ENCODE data around the gene EFL1.
"Not testable (repeated sequence)": the region's sequence is repeated elsewhere in the genome, so short reads cannot be mapped to it uniquely, and the experiment has no call there.

Gene EFL1

DNA sequence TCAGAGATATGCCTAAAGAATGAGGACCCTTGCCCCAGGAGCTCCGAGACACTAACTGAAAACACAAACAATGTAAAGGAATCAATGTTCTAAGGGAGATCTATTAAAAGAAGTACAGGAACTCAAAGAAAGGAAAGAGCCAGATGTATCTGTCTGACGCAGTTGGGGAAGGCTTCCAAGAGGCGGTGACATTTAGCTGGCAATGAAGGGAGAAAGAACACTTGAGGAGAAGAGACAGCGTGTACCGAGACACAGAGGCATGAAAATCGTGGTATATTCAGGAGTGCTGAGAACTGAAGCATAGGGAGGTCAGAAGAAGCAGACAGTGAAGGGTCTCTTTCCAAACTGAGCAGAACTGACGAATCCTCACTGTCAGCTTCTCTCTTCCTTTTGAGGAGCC is 66.7 kb downstream of the EFL1 start:
- FAIRE-seq: not testable (repeated sequence)

DNA sequence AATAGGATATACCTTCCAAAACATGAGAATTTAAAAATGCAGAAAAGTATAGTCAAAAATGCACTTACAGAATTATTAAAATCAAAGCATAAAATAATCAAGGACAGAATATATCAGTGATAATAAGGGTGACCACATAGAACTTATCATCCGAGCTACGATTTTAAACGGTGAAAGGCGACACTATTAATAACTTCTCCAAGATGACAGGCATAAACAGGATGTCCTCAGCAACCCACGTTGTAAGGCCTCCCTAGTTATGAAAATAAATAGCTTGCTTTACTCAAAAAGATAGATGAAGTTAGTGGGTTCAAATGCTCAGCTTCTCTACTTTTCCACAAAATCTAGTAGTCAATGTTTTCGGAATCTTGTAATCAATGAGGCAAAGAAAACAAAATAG is 68.0 kb downstream of the EFL1 start:
- not testable (repeated sequence) for FAIRE-seq

DNA sequence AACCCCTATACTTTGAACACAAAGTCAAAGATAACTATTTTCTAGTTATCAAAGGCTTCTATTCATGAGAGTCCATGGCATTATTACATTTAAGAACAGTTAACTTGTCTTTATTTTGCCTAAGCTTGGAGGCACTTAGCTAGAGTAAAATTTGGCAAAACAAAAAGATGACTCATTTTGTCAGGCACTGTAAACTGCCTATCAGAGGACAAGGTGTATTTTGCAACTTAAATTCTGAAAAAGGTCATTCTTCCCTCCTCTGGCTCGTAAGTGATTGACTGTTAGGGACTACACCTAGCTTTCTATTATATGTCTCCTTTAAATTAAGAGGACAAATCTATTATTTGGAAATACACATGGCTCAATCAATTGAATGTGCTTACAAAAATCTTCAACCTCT is 69.1 kb downstream of the EFL1 start:
- FAIRE-seq: not testable (repeated sequence)

DNA sequence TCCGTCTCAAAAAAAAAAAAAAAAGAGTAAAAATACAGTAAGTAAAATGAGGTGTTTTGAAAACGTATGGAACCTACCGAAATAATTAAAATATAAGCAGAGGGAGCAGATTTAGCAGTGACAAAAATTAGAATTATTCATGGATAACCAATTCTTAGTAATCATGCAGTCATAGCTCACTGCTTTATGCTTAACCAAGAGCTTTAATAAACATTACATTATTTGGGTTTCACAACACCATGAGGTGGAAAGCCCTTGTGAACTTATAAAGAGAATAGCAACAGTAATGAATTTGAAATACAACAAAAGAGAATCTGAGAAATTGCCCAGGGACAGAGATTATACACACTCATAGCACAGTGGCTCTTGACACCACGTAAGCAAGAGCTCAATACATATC is 70.1 kb downstream of the EFL1 start:
- not testable (repeated sequence) for FAIRE-seq

DNA sequence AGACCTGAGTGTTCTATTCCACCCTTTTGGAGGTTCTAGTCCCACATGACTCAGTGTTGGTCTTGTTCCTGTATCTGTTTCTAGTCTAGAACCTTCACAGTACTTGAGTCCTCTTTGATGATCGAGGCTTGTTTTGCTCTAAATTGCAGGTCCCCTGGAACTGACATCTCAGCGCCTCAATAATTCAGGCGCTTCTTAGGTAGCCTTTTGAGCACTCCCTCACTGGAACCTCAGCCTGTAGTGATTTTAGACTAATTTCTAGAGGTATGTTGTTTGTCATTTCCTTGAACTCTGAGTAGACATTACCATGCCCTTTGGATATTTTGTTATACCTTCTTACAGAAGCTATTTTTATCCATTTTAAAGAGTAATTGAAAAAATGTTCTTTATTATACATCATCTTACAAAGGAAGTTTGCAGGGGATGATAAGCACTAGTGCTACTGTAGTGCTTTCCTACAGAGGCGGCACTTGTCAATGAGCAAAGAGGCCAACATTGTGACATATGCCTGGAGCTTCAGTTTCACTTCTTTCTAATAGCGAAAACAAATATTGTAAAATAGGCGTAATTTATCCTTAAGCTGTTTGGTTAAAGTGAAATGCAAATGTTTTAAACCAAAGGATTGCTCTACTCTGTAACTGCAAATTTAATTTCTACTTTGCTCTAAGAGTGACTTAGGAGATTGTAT is 75.7 kb downstream of the EFL1 start:
- no peak for FAIRE-seq

DNA sequence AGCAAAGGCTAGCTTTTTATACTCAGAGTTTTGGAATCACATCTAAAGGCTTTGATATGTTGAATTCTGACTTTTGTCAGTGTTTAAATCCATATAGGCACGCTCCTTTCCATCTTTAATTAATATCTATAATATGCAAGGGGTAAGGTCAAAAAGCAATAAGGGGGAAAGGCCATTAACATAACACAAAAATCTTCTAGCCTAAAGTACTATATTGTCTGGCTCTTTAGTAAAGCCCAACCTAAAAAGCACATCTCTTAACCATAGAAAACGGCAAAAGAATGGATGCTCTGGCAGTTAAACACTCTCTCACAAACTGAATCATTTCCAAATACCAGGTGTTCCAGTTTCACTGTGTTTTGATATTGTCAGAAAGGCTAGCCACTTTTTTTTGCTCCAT is 76.4 kb downstream of the EFL1 start:
- FAIRE-seq: no peak

DNA sequence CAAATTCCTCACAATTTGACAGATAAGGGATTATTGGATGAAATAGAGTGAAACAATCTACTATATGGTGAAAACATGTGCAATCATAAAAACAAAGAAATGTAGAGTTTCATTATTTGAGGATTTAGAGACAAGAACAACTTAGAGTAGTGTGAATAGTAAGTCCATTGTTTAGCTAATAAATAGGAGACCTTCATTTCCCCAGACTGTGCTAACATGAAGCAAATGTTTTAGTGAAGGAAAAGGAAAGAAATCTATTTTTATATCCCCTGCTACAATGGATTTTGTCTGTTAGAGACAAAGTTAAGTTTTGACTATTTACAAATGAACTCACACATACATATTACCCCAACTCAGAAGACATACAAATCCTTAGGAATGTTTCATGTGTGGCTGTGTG is 77.8 kb downstream of the EFL1 start:
- no peak for FAIRE-seq

DNA sequence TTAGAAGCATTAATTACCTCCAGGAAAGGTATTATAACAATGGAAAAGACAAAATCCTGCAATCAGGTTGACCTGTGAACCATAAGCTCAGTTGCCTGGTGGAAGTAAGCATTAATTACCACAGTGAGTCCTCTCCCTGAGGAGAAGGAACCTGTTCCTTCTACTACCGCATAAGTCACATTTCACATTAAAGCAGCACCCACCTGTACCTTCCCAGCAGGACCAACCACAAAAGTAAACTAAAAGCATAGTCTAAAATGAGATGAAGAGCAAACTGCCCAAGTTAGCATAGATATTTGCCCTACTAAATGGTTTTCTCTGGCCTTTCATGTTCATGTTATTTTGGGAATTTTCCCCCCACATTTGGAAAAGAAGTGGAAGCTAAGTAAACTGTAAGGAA is 78.2 kb downstream of the EFL1 start:
- FAIRE-seq: no peak

DNA sequence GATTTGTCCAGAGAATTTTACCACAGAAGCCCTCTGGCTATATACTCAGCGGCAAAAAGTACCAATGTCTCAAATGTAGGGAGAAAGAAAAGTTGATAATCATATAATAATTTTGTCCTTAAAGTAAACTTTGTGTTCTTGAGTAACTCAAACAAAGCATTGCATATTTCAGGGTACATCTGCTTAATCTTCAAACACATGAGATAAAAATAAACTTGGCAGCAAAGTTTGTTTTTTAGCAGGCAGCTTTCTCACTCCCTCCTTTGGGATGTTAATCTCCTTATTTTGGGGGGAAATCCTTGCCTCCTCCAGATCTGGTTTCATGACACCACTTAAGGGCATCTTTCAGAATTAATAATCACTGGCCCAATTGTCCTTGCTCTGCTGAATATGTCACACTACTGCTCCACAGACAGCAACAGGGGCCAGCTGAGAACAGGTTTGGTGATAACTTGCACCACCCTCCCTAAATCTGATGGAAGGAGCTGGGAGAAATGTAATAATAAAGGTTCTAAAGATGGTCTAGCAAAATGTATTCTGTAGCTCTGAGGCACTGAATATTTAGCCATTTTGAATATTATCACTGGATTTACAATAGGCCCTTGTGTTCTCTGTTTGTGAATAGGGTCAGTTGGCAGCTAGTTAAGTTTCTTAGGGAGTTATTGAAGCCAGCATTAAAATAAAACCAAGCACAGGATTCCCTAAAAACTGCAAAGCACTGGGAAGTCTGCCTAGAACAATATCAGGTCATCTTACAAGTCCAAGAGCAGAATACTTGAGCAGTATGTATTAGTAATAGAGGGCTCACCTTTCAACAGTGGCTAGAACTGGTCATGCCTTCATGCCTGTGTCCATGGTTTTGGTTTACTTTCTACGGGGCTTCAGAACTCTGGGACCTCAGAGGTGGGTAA is 79.2 kb downstream of the EFL1 start:
- FAIRE-seq: no peak

DNA sequence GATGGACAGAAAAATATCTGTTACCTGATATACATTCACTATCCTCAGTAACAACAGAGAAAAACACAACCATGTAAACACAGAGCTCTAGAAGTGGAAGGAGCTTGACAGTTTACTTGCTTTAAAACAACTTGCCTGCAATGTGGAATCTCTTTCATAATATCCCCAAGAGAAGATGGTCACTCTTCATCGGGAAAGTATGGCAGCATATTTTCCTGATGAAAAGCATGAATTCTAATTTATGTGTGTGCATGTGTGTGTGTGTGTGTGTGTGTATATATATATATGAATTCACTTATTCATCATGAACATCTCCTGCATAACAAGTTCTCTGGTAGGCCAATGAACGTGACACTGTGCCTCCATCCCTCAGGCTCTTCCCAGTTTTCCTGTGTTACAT is 81.2 kb downstream of the EFL1 start:
- FAIRE-seq: no peak

DNA sequence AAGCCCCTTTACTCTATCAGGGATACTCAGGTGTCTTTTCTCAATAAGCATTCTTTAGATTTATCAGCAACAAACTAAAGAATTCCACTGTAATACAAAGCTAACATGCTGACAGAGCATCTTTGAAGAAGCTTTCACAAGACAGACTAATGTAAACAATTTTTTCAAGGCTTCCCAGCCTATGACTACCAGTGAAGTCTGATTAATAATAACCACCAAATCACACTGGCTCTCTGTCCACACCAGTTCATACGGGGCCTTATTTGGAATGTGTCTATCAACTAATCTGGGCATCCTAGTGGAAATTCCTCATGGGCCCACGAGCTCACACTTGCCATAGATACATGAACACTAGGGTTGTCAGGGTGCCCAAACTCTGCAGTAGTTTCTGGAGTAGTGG is 84.5 kb downstream of the EFL1 start:
- no peak for FAIRE-seq

DNA sequence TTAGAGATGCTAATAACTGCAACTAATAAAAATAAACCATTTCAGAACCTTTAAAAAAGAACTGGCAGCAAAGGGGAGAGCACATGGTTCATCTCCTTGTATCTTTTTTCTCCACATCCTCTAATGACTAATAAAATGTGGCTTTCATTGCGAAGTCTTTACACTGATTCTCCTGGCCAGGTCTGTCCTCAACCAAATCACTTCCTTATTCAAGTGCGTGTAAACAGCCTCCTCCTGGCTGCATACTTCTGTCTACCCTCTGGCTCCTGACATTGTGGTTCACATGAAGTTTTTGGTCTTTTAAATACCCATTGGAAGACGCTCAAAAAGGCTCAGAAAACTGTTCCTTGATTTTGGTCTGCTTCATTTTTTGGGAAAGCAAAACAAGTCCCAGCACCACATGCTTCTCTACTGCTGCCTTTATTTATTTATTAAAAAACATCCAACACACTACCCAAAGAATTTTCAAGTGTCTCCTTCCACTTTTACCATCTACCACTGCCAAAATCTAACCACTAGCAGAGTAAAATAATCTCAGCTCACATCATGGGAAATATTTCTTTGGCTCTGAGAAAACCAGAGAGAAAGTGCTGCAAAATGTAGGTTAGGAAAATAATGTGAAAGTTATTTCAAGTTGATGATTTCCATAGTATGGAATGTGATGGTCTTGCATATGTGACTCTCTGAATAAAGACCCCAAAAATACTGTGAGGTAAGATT is 85.1 kb downstream of the EFL1 start:
- no peak for FAIRE-seq

DNA sequence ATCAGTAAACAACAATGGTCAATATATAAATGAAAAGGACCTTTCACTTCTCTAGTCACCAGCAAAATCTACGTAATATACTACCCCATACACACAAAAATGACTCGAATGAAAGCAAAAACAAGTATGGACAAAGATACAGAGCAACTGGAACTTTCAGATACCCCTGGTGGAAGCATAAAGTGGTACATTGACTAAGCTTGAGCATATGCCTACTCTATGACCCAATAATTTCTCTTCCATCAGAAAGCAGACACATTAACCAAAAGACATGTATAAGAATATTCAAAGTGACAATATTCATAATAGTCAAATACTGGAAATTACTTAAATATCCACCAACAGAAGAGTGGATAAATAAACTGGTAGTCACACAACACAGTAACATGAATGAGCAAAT is 86.0 kb downstream of the EFL1 start:
- FAIRE-seq: no peak

DNA sequence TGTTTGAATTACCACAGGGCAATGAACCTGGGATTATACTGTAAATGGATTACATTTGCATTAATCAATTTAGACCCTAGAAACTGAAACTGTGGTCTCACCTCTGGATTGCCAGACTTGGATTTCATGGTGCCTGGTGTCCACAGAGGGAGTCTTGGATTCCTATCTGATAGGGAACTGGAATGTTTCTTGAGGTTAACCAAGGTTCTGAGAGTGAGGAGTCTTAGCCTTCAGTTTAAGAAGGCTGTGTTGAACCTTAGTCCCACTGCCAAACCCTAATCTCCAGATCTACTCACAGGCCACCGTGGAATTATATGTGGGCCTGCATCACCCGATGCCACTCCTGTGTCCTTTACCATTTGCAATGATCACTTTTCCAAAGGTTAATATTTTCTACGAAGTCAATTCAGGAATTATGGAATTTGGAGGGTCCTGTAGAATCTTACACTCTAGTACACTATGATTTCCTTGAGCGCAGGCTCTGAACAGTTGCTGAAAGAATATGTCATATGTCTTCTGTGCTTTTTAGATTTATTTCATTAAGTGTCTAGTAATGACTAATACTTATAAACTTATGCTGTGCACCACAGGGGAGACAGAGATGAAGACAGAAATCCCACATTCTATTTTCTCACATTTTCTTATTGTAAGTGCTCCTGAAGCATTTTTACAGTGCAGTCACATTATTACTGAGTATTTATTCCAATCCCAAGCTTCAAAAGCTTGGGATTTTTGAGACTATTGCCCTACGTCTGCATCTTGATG is 87.9 kb downstream of the EFL1 start:
- no peak for FAIRE-seq

DNA sequence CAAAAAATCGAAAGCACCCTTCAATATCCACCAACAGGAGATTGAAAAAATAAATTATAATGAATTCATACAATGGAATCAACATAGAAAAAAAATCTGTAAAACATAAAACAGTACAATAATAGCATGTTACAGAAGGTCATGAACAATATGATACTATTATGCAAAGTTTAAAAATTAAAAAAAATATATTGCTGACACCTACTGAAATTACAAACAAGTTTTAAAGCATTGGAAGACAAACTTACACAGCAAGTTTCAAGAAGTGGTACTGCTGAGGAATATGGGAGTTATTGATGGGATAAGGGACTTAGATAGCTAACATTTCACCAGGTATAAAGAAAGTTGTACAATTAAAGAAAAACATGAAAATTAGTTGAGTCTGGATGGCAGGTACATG is 89.4 kb downstream of the EFL1 start:
- FAIRE-seq: no peak

DNA sequence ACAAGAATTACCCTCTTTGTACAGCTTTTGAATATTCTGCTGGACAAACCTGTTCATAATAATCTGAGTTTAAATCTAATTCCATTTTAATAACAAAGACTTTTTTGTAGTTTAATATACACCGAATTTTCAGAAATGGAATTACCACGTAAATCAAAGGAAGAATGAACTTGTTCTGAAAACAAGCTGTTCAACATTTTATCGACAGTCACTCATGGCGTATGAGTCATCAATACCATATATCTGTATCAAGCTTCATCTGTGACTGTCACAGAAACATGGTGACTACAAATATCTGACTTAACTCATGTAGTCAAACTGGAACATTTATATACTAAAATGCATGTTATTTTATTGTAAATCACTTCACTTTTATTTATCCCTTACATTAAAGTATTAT is 90.0 kb downstream of the EFL1 start:
- no peak for FAIRE-seq

DNA sequence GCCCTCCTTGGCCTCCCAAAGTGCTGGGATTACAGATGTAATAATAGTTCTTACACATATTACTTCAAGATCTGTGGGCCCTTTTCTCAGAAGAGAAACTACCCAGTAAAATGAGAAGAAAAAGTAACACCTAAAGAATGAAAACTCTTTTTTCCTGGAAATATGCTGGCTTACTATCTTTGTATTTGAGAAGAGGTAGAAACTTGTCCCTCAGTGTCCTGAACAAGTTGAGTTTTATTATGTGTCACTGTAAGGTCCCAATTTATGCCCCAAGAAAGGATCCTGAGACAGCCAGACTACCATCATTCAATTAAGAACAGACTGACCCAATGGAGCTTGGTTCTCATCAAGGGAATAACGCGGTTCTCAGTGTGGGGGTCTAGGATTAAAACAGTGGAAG is 93.8 kb downstream of the EFL1 start:
- FAIRE-seq: no peak

DNA sequence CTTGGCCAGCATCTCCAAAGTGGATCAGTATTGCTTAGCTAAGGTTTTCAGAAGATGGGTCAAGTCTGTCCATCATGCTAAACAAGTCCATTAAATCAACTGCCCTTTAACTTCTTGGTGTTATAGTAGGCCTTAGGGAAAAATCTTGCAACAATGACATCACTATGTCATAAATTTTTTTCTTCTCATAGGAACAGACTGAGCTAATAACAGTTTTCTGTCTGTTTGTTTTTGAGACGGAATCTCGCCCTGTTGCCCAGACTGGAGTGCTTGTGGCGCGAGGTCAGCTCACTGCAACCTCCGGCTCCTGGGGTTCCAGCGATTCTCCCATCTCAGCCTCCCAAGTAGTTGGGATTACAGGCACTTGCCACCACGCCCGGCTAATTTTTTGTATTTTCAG is 94.2 kb downstream of the EFL1 start:
- FAIRE-seq: no peak

DNA sequence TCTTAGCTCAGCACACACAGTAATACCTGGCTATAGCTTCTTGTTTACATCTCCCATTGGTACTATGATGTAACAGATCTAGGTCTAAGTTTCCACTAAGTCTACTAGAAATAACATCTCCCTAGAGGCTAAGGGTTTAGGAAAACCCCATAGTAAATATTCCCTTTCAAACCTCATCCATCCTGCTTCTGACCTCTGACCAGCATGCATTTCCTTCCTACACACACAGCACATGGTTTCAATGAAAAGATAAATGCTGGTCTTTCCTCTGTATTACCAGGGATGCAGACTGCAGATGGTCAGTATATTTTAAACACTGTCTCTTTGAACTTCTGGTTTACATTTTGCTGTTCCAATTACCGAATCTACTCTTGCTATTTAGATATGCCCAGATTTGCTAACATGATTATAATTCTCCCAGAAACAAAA is 96.6 kb downstream of the EFL1 start:
- FAIRE-seq: no peak

DNA sequence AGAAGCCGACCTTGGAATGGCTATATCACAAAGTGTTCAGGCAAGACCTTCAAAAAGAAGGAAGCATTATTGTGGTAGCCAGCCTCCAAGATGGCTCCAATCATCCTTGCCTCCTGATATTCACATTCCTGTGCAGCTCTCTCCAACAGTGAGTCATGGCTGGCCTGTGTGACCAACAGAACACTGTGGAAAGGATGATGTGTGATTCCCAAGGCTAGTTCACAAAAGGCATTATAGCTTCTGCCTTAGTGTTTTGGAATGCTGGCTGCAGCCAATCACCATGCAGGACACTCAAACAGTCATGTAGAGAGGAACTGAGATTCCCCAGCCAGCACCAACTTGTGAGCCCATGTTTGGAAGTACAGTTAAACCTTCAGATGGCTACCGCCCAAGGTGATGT is 102.6 kb downstream of the EFL1 start:
- FAIRE-seq: no peak

DNA sequence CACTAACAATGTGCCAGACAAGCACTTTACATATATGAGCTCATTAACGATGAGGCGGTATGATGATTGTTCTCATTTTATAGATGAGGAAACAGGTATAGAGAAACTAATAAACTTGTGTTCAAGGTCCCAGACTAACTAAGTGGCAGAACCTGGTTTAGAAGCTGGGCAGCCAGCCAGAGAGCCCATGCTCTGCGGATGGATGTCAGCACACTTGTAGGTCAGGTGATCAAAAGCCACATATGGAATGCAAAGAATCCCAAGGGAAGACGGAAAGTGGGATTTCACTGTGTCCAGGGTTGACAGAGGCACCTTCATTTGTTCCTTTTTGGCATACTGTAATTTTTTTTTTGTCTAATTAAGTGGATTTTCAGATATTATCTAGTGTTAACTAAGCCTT is 103.7 kb downstream of the EFL1 start:
- FAIRE-seq: no peak

DNA sequence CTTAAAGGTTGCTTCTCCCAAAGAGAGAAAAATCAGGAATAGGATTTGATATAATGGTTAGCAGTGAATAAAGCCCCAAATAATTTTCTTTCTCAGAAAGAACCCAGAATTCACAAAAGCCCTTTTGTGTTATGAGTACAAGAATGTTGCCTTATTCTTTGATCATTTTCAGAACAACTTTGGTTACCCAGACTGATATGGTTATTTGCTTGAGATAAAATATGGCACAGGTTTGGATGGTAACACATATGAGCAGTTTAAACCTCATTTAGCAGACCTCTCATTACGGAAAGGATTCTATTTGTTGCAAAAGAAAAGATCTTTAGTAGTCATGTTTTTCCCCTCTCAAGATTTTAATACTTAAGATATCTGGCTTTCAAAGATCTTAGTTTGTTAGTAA is 111.9 kb downstream of the EFL1 start:
- no peak for FAIRE-seq

DNA sequence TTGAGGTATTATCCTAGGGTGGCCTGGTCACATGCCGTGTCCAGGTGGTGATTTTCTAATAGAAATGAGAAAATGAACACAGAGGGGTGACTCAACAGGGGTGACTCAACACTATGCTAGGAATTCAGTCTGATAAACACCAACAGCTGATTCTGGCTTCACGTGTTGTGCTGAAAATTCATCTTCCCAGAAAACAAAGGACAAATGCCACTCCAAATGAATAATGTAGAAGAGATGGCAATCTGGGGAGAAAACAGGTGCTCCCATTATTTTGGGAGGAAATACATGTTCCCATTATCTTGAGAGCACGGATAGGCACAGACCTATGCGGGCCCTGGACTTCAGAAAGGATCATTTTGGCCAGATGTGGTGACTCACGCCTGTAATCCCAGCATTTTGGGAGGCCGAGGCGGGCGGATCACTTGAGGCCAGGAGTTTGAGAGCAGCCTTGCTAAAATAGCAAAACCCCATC is 115.5 kb downstream of the EFL1 start:
- FAIRE-seq: no peak
